ENCODE results near the gene GRID1.
"Not testable (repeated sequence)": the region's sequence is repeated elsewhere in the genome, so short reads cannot be mapped to it uniquely, and the experiment has no call there.

Gene GRID1

GRCh38 chr10:86038371-86038770, 328.2 kb downstream of the GRID1 start:
- DNase-seq (ENCODE audit: low read depth in 2 of 2) = no peak

DNA sequence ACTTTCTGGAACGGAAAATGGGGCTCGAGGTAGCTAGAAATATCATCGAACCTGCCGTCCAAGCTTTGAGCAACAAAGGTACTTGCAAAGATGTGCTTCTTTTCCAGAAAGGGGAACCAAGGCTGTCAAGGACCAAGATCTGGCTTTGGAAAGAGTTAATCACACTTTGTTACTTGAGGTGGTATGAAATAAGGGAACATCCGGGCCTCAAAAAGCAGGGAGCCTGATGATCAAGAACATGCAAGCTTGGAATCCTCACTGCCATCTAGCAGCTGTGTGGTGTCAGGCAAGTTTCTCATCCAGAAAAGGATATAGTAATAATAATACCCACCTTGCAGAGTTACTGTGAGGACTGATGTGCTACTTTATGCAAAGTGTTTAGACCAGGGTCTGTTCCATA, 329.5 kb downstream of the GRID1 start:
- DNase-seq (ENCODE audit: low read depth in 2 of 2) = no peak

GRCh38 chr10:86036544-86036831, 330.1 kb downstream of the GRID1 start:
- DNase-seq (ENCODE audit: low read depth in 2 of 2) = no peak

DNA sequence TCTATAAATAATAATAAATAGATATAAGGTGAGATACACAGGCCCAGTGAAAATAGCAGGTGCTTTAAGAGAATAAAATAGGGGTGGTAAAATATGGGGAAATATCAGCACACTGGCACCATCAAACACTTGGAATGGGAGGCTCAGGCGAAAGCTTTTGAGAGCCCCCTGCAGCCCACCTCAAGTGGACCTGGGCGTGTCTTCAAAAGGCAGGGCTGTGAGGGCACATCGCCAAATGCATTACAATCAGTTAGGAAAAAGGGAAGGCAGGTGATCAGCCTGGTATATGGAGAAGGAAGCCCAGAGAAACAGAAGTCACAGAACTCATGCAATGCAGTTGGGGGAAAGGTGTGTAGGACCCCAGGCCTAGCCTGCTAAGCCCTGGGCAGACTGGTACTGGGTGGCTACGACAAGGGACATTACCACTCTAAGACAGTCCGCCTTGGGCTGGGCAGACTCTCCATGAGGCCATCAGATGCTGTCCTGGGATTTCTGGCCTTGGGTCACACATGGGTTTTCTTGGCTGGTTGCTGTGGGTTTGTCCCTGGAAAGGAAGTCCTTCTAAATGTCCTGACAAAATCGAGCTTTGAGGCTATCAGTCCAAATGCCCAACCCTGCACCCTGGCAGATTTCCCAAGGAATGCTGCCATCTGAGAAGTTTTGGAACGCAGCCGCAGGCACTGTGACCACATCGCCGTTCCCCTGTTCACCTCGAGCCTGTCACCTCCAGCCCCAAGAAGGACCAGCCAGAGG, 330.6 kb downstream of the GRID1 start:
- no peak for DNase-seq (ENCODE audit: low read depth in 2 of 2)

GRCh38 chr10:86034710-86035109, 331.9 kb downstream of the GRID1 start:
- no peak for DNase-seq (ENCODE audit: low read depth in 2 of 2)

- no peak for DNase-seq (ENCODE audit: low read depth in 2 of 2)
Measured at GRCh38 chr10:86033581-86033980, 333.0 kb downstream of the GRID1 start.

GRCh38 chr10:86032087-86032486, 334.5 kb downstream of the GRID1 start:
- not testable (repeated sequence) for DNase-seq (ENCODE audit: low read depth in 2 of 2)

DNA sequence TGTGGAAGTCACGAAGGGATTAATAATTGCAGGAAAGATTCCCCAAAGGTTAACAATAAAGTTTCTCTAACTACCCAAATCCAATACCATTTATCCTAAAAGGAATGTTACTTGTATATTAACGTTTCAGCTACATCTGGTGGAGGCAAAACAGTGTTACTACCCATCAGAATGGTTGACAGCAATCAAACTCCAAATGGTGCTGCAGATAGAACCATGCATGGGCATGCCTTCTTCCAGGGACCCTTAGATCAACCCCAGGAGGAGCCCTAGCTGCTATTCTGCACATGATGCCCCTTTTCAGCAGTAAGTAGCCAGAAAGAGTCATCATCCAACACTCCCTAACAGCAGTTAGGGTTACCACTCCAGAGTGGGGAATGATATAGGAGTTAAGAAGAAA, 336.3 kb downstream of the GRID1 start:
- DNase-seq (ENCODE audit: low read depth in 2 of 2) = no peak

DNA sequence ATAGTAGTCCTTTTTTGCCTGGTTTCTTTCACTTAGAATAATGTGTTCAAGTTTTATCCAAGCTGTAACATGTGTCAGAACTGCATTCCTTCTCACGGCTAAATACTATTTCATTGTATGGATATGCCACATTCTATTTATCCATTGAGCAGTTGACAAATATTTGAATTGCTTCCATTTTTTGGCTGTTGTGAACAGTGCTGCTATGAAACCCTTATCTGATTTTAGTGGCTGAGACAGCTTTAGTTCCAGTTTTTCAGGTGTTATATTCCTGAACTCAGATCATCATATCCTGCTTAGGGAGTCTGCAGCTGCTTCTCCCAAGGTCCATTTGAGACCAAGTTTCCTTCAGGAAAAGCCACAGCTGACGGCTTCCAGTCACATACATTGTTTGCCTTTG, 339.2 kb downstream of the GRID1 start:
- DNase-seq (ENCODE audit: low read depth in 2 of 2) = no peak

DNA sequence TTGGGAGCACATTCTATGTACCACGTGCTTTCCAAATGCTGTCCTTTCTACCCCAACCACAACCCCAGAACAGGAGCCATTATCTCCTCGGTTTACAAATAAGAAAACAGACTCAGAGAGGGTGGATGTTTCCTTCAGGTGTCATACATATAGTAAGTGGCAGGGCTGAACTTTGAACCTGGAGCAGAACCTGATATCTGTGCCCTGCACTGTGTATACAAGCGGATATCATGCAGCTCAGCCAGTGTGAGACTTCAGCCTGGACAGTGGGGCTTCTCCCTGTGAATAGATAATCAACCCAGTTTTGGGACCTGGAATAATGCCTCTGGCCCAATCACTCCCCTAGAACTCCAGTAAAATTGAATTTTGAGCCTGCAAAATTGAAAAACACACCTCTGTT, 341.1 kb downstream of the GRID1 start:
- no peak for DNase-seq (ENCODE audit: low read depth in 2 of 2)

DNA sequence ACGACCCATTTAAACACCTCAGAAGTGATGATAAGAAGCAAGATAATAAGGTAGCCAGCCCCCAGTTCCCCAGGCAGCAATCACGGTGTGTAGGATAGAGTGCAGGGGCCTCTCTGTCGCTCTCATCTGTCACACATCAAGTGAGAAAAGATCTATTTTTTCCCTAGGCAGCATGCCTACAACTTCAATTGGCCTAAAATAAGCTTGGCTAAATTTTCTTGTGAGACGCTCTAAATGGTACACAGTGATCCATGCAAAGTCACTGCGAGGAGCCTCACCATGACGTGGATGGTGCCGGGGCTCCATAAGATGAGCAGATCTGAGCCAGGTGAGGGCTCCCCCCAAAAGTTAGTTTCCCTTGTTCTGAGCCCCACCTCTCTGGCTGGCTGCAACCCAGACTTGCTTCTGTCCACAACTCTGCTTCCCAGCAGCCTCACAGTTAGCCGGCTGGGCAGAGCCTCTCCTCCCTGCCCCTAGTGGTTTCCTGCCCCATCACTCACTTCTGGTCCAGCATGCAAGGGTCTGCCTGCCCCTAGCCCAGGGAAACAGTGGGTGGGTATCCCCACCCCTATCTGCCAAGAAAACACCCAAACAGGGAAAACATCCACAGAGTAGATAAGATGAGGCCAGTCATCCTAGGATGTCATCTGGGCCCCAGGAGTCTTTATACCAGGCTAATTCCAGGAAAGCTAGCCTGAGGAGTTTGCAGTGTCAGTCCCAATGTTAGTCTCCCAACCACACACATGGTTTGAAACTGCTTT, 342.1 kb downstream of the GRID1 start:
- DNase-seq (ENCODE audit: low read depth in 2 of 2) = no peak

DNA sequence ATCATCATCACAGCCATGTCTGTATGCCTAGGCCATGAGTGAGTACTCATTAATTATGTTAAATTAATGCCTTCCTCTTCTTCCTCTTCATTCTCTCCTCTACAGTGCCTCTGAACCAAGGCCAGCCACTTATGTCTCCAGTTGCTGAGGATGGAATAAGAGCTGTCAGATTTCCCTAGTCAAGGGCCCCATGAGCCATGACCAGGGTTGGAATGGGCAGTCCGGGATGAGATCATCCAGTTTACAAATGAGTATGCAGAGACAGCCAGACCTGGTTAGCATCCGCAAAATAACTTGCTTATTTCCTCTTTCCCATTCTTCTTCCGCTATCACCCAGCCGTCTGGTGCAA, 342.7 kb downstream of the GRID1 start:
- DNase-seq (ENCODE audit: low read depth in 2 of 2) = no peak

DNA sequence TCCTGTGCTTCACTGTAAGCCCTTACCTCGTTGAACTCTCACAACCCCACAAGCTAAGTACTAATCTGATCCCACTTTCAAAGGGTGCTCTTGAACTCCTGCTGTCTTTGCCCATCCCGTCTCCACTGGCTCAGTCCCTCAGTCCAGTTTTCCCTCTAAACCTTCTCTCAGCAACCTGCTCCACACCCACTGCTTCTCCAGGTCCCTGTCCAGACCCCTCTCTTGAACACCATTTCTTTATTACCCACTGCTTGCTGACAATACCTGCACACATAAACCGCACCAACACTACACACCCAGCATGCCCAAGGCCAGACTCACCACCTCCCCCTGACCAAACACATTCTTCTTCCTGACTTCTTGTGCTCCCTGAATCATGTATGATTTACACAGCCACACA, 343.3 kb downstream of the GRID1 start:
- no peak for DNase-seq (ENCODE audit: low read depth in 2 of 2)

GRCh38 chr10:86022906-86023305, 343.7 kb downstream of the GRID1 start:
- no peak for DNase-seq (ENCODE audit: low read depth in 2 of 2)

DNA sequence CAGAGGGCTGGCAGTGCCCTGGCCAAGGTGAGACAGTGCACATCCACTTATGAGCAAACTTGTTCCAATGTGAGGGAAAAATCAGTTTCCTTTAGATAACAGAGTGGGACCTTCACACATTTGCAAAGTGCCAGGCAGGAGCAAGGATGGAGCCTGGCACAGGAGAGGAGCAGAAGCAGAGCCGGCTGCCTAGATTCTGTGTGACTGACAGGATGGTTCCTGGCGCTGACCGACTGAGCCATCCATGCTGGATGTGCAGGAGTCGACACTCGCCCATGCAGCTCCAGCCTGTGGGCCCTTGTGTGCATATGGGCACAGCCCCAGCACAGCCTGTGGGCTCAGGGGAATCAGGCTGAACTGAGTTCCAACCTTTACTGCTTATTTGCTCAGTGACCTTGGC, 346.5 kb downstream of the GRID1 start:
- DNase-seq (ENCODE audit: low read depth in 2 of 2) = no peak

GRCh38 chr10:86019141-86019540, 347.5 kb downstream of the GRID1 start:
- DNase-seq (ENCODE audit: low read depth in 2 of 2) = no peak

GRCh38 chr10:86018735-86019058, 347.9 kb downstream of the GRID1 start:
- no peak for DNase-seq (ENCODE audit: low read depth in 2 of 2)

DNA sequence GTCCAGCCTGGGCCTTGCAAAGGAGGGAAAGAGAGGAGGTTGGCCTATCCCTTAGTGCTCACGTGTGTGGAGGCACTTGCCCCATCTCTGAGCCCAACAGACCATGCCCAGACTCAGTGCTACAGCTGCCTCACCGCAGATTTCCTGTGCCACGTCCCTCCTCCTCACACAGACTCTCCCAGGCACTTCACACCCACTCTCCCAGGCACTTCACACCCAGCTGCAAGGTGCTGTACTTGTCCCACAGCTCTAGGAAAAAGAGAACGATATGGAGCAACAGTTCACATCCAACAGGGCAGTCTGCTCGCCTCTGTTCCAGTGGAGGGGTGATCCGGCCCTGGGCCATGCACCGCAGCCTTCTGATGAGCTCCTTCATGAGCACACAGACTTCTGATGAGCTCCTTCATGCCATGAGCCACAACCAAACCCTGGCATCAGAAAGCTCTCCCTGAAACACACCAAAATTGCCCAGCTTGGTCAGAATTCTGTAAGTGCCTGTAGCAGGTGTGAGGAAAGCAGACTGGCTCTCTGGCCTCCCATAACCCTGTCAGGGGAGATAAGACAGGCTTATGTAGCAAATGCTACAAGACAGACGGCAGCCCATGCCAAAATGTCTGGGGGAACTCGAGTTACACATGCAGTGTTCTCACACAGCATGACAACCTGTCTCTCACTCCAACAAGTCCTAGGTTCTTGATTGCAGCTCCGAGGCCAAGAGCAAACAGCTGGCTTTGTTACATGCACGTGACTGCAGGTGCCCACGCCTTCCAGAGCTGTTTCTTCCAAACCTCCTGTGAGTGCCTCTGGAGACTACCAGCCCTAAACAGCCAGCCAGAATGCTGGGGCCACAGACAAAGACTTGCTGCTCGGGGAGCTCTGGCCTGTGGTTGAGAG, 348.5 kb downstream of the GRID1 start:
- DNase-seq (ENCODE audit: low read depth in 2 of 2) = no peak

DNA sequence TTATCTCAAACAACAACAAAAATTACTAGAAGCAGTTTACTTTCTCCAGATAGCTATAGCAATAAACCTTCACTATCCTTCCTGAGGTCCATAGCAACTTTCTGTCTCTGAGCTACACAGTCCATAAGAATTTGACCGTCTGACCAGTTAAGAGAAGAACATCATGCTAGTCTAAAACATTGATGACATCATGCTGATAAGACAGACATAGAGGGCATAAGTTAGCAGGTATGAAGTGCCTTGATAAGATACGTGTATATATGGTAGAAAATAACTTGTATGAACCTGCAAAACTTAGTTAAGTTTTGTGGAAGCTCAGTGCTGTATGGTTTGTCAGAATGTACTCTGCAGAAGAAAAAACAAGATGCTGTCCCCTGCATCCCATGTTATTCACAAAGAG, 353.0 kb downstream of the GRID1 start:
- DNase-seq (ENCODE audit: low read depth in 2 of 2) = no peak

DNA sequence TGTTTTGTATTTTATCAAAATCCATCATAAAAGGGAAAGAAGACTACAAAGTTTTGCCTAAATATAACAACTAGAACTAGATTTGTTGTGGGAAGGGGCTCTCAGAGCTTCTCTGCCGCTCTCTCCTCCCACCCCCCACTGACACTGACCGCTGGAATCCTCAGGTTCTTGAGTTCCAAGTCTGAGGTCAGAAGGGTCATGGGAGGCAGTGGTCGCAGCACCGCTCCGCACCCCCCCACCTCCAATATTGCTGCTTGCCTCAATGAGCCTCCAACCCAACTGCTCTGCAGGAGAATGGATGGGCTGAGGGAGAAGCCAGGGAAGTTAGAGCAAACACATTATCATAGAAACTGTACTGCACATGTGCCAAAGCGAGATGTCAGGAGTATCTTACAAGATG, 359.4 kb downstream of the GRID1 start:
- DNase-seq (ENCODE audit: low read depth in 2 of 2) = no peak

- DNase-seq (ENCODE audit: low read depth in 2 of 2) = no peak
Measured at GRCh38 chr10:86004337-86004736, 362.3 kb downstream of the GRID1 start.

- DNase-seq (ENCODE audit: low read depth in 2 of 2) = no peak
Measured at GRCh38 chr10:86003201-86003621, 363.4 kb downstream of the GRID1 start.

DNA sequence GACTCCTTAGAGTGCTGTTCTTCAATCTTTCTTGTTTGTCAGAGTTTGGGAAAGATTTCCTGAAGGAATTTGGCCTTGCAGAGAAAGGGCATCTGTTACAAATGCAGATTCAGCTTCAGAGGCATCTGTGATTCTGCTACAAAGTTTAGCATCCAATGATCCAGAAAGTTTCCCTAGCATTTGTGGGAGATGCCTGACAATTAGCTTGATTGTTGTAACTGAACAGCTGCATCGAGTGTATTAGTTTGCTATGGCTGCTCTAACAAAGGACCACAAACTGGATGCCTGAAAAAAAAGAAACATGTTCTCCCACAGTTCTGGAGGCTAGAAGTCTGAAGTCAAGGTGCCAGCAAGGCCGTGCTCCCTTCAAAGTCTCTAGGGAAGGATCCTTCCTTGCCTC, 365.1 kb downstream of the GRID1 start:
- DNase-seq (ENCODE audit: low read depth in 2 of 2) = no peak
